ENCODE results near the gene SLC6A4.
"Not testable (repeated sequence)": the region's sequence is repeated elsewhere in the genome, so short reads cannot be mapped to it uniquely, and the experiment has no call there.

SLC6A4 gene

DNA sequence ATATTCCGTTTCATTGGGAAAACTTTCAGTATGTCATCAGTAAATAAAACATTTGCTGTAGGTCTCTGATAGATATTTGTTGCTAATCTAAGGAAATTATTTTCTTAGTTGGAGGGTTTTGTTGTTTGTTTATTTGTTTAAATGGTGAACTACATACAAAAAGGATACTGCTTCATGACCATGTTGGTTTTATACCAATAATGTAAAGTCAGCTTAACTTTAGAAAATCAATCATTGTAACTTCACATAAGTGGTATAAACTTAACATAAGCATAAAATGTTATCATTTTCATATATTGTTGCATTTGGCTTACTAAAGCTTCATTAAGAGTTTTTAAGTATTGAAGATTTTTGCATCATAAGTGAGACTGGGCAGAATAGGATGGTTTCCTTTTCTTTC, 60.9 kb downstream of the SLC6A4 start:
- DNase-seq (ENCODE audit: low read depth, low spot score), result no peak

DNA sequence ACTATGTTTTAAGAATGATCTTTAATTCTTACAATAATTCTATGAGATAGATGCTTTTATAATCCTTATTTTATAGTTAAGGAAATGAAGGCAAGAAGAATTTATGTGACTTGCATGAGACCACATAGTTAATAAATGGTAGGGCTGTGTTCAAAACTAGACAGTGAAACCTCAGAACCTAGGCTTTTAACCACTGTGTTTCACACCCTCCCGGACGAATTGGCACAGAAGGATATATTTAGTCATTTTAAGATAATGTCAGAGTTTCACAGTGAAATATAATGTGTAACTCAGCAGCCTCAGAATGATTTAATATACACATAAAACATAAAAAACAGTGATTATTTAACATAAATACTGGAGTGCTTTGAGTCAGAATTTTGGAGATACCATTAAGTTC, 61.8 kb downstream of the SLC6A4 start:
- no peak for DNase-seq (ENCODE audit: low read depth, low spot score)

DNA sequence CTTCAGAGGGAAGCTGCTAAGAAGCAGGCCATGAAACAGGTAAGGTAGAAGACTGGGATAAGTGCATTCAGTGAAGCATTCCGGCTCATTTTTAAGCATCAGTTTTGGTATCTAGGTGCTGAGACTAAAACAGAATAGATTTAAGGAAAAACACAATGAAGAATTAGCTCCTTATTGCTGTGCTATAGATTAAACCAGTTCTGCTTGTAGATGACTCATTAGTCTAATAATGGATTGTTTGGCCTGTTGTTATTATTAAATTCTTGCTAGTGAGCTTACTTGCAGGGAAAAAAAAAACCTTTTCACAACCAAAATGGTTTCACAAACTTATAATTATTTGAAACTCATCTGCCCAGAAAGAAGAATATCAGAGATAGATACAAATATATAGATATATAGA, 62.9 kb downstream of the SLC6A4 start:
- DNase-seq (ENCODE audit: low read depth, low spot score), result no peak

DNA sequence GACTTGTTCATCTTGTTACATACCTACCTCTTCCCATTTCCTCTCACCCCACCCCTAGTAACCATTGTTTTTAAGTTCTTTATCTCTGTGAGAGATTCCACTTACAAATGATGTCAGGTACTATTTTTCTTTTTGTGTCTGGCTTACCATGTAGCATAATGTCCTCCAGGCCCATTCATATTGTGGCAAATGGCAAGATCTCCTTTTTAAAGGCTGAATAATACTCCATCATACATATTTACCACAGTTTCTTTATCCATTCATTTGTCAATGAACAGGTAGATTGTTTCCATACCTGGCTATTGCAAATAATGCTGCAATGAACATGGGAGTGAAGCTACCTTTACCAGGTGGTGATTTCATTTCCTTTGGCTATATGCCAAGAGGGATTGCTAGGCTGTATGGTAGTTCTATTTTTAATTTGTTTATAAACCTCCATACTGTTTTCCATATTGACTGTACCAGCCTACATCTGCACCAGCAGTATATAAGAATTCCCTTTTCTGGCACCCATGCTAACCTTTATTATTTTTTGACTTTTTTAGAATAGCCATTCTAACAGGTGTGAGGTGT, 65.0 kb downstream of the SLC6A4 start:
- DNase-seq (ENCODE audit: low read depth, low spot score), result no peak

DNA sequence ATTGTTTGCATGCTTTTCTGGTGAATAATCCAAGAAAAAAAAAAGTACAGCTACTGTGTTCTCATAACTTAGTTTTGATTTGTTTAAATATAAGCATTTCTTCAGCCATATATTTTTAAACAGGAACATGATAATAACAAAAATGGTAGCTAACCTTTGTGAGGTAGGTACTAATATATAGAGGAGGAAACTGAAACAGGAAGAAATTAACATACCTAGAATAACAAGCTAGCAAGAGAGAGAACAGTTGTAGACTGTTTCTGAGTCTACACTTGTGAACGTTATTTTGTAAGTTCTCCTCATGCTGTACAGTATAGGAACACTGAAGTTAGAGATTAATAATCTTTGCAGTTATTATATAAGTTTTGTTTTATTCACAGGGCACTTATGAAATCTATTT, 69.5 kb downstream of the SLC6A4 start:
- no peak for DNase-seq (ENCODE audit: low read depth, low spot score)

DNA sequence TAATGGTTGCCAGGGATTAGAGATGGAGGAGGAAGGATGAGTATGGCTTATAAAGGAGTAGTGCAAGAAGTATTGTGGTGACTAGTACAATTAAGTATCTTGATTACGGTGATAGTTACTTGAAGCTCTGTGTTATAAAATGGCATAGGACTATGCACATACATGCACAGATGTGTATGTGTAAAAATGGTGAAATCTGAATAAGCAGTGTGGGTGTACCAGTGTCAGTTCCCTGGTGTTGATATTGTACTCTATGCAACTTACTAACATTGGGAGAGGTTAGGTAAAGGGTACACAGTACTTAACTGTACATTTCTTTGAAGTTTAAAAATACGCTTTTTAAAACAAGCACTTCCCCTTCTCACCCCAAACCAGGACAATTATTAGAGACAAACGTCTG, 70.3 kb downstream of the SLC6A4 start:
- no peak for DNase-seq (ENCODE audit: low read depth, low spot score)

DNA sequence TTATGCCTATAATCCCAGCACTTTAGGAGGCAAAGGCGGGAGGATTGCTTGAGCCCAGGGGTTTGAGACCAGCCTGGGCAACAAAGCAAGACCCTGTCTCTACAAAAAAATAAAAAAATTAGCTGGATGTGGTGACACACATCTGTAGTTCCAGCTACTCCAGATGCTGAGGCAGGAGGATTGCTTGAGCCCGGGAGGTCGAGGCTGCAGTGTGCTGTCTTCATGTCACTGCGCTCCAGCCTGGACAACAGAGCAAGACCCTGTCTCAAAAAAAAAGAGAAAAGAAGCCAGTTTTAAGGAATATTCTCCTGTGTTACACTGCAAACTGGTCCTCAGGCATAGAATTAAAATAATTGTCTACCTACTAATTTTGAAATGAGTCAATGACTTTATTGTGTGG, 71.0 kb downstream of the SLC6A4 start:
- no peak for DNase-seq (ENCODE audit: low read depth, low spot score)

DNA sequence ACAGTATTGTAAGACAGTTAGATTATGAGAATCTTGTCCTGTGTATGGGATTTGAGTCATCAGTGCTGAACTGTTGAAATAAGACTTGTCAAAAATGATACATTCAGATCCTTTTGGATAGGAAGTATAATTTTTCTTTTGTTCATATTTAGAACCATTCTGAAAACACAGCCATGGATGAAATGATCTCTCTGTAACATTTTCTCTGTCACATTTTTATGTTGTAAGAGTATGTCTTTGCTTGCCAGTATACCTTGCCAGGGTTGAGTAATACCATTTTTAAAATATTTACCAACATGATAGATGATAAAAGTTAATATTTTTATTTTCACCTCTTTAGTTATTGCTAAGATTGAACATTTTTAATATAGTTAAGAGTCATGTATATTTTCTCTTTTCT, 73.9 kb downstream of the SLC6A4 start:
- DNase-seq (ENCODE audit: low read depth, low spot score), result no peak

DNA sequence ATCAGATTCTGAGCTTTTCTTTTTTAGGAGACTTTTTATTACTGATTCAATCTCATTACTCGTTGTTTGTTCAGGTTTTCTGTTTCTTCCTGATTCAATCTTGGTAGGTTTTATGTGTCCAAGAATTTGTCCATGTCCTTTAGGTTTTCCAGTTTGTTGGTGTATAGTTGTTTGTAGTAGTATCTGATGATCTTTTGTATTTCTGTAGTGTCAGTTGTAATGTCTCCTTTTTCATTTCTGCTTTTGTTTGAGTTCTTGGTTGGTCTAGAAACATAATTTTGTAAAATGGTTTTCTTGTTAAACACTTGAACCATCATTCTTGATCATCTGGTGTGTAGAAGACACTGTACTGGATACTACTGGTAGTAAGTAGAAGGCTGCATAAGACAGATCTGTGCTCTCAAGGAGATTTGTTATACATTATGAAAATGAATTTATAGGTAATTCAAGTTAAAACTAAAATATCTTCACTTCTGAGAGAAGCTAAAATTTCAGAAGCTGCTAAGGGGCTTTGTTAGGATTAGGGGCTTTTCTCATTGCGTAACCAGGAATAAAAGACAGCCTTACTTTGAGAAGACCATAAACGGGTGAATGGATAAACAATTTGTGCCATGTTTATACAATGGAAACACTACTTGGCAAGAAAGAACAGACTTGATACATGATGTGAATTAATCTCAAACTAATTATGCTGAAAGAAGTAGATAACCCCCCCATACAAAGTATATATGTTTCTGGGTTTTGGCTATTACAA, 74.9 kb downstream of the SLC6A4 start:
- DNase-seq (ENCODE audit: low read depth, low spot score), result no peak

DNA sequence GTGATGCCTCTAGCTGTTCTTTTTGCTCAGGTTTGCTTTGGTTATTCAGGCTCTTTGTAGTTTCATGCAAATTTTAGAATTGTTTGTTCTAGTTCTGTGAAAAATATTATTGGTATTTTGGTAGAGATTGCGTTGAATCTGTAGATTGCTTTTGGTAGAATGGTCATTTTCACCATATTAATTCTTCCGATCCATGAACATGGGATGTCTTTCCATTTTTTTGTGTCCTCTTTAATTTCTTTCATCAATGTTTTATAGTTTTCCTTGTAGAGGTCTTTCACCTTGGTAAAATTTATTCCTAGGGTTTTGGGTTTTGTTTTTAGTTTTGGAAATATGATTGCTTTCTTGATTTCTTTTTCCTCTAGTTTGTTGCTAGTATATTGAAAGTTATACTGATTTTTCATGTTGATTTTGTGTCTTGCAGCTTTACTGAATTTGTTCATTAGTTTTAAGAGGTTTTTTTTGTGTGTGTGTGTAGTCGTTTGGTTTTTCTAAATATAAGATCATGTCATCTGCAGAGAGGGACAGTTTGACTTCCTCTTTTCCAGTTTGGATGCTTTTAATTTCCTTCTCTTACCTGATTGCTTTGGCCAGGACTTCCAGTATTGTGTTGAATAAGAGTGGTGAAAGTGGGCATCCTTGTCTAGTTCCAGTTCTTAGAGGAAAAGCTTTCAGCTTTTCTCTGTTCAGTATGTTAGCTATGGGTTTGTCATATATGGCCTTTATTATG, 76.4 kb downstream of the SLC6A4 start:
- DNase-seq (ENCODE audit: low read depth, low spot score), result no peak

DNA sequence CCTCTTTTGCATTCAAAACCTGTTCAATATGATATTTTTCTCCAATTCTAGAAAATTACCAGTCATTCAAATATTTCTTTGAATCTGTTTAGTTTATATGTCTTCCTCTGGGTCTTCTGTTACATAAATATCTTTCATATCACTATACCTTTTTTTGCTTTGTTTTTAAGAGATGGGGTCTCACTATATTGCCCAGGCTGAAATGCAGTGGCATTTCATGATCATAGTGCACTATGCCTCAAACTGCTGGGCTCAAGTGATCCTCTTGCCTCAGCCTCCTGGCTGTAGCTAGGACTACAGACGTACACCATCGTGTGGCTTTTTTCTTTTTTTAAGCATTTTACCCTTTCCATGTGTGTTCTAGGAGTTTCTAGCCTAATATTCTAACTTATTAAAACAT, 80.1 kb downstream of the SLC6A4 start:
- DNase-seq (ENCODE audit: low read depth, low spot score), result no peak

DNA sequence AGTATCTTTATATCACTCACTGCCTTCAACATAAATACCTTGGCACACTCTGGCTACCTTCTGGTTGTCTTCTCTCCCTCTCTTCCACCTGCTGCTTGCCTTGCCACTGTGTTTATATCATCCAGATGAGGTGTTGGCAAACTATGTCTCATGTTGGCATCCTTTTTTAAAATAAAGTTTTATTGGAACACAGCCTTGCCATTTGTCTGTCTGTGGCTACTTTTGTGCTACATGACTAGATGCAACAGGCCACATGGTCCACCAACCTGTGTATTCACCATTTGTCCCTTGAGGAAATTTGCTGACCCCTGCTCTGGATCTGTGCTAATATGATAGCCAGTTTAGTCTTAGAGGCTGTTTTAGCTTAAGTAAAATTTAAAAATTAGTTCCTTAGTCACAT, 82.0 kb downstream of the SLC6A4 start:
- no peak for DNase-seq (ENCODE audit: low read depth, low spot score)

DNA sequence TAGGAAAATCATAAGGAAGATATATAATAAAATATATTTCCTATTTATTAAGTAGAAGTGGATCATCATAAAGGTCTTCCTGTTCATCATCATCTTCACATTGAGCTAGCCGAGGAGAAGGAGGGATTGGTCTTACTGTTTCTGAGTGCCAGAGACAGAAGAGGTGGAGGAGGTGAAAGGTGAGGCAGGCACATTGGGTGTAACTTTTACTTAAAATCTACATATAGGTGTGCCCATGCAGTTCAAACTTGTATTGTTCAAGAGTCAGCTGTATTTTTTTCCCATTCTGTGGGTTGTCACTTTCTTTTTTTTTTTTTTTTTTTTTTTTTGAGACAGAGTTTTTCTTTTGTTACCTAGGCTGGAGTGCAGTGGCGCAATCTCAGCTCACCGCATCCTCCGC, 84.0 kb downstream of the SLC6A4 start:
- DNase-seq (ENCODE audit: low read depth, low spot score), result no peak

DNA sequence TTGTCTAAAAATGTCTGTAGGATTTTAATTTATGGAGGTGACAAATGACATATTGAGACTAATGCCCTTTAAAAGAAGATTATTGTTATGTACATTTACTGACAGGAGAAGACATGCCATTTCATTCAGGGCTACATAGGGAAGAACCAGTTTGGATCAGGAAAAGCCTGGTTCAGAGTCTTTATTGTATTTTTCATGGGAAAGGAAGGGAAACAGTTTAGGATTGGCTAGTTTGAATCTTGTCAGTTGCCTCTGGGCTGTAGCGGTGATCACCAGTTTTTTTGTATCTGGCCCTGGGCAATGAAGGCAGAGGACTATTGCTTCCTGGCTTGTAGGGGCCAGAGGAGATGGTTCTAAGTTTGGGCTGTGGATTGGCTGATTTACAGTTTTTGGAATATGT, 87.1 kb downstream of the SLC6A4 start:
- peak; percentile 38 for DNase-seq (ENCODE audit: low read depth, low spot score)

DNA sequence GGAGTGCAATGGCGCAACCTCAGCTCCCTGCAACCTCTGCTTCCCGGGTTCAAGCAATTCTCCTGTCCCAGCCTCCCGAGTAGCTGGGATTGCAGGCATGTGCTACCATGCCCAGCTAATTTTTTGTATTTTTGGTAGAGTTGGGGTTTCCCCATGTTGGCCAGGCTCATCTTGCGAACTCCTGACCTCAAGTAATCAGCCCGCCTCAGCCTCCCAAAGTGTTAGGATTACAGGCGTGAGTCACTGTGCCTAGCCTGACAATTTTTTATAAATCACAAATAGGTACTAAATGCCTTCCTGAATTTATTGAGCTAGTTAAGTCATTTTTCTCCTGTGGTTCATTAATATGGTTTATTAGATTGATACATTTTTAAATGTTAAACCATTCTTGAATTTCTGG, 87.6 kb downstream of the SLC6A4 start:
- DNase-seq (ENCODE audit: low read depth, low spot score), result not testable (repeated sequence)
